Endothelial cell of umbilical vein (primary cell): ENCODE results near the gene RAMACL.

ENCODE experiments used
- CTCF ChIP-seq, 2 donors: IDR thresholded peaks; 1 replicate in 1 of 2; 2 replicates in 1 of 2; pipeline ENCODE4 v1.5.1; 2011; ENCODE audit warnings: low read length in 2 of 2, mild to moderate bottlenecking in 2 of 2, moderate library complexity in 2 of 2, control low read depth in 1 of 2, inconsistent platforms in 1 of 2, low read depth in 1 of 2; ENCODE audit not compliant: insufficient read depth in 1 of 2; ENCODE audit errors: extremely low read depth in 1 of 2
- EZH2 ChIP-seq: IDR thresholded peaks from 2 replicates; pipeline ENCODE4 v1.6.1; 2012; ENCODE audit warnings: borderline replicate concordance, low read depth, mild to moderate bottlenecking, moderate library complexity, low read length, inconsistent platforms; ENCODE audit not compliant: severe bottlenecking
- FOS ChIP-seq: IDR thresholded peaks from 2 replicates; pipeline ENCODE4 v1.6.1; 2011; ENCODE audit warnings: mild to moderate bottlenecking, low read length, moderate library complexity, borderline replicate concordance; ENCODE audit not compliant: insufficient read depth

DNA sequence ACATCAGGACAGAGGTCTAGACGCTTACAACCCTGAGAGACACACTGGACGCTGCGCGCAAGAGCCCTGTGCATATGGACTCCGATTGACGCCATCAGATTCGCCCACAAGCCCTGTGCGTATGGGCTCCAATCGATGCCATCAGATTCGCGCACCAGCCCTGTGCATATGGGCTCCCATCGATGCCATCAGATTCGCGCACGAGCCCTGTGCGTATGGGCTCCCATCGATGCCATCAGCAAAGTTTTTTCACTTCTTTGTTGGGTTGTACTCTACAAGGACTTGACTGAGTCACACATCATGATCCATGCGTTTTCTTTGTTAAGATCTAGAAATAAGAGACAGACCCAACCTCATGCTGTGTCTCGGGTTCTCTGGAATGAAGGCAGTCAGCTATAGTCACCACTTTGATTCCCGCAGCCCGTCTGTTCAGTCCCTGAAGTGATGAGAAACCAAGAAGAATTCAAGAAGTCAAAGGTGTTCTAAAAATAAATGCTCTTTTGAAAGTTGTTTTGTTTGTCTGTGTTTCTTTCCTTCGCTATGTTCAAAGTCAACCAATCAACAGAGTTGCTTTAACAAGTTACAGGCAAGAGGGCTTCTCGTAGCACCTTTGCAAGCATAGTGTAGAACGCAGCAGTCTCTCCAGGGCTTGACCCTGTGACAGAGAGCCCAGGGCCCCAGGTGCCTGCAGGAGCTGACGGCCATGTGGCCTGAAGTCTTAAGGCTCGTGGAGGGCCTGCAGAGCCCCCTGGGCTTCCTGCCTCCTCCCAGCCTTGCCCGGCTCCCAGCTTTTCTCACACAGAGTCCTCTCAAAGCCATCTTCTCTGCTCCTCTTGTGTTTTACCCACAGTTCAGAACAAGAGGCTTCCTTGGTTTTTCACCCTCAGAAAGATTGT lies 32.6 kb upstream of the RAMACL start:
- TF ChIP-seq FOS, result no peak
- no peak for TF ChIP-seq EZH2
- TF ChIP-seq CTCF (IDR thresholded peaks at IDR 0.05; ENCODE audit: extremely low read depth in 1 of 2, insufficient read depth in 1 of 2, low read depth in 1 of 2, low read length in 2 of 2), result no peak
